CD4-positive, alpha-beta T cell treated with Interleukin-6 at 100 ng/mL for 8 hours (primary cell): Measurements from ENCODE around the gene HOMER3.
A peak's percentile ranks its signal among the peaks of the same experiment; 100 is the strongest.

Source experiments
- DNase-seq: peaks from one replicate; pipeline ENCODE4 v3.0.0-alpha.2; 2020; ENCODE audit warnings: mixed read lengths, low spot score

Gene HOMER3

DNA sequence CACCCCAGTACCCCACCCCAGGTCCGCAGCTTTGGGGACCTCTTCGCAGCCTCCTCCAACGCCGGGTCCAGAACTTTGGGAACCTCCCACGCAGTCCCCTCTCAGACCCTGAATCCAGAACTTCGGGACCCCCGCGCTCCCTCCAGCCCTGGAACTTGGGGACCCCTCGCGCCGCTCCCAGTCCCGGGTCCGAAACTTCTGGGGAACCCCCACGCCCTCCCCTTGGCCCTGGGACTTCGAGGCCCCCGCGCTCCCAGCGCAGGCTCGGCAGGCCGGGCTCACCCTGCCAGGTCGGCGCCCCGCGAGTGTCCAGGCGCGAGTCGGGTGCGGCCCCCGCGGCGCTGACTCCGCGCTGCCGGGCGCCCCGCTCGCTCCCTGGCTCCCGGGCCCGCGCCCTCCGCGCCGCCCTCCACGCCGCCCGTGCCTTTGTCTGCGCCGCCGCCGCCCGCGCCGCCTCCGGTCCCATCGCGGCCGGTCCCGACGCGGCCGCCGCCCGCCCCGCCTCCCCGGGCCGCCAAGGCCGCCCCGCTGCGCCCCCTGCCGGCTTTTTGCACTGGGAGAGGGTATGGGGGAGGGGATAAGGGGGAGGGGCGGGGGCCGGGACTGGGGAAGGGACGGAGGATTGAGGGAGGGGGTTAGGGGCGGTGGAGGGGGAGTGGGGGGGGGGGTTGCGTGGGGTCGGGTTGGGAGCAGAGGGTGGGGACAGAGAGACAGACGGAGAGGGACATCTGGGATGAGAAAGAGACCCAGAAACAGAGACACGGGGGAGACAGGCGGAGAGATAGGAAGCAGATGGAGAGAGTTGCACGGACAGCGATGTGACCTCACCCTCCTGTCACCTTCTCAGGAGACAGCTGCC, at the start of gene HOMER3:
Gene HOMER3 (minus strand): TSS at position 449 of the 859 bp plus-strand sequence. CDS start 2,235 bp downstream, outside the sequence.
- peak; percentile 69 for DNase-seq

DNA sequence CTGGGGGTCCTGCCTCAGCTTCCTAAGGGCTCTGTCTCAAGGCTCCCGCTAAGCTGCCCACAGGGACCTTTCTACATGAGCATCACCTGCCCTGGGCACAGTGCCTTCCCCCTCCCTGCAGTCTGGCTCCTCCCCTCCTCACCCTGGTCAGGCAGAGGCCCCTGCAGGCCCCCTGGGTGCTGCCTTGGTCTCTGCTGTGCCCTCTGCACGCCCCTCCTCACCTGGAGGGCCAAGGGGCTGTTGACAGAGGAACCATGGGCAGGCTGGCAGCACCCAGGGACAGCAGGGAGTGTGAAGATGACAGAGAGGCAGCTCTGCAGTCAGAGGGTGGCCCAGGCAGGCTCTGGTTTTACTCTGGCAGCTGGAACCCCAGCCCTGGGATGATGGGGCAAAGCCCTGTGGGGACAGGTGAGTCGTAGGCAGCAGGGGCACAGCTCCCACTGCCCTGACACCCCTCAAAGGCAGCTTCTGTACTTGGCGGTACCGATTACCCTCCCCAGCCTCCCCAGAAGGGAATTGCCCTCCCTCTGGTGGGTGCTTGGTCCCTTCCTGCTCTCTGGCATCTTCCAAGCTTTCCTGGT, 49.2 kb upstream of the HOMER3 start:
- DNase-seq = no peak

DNA sequence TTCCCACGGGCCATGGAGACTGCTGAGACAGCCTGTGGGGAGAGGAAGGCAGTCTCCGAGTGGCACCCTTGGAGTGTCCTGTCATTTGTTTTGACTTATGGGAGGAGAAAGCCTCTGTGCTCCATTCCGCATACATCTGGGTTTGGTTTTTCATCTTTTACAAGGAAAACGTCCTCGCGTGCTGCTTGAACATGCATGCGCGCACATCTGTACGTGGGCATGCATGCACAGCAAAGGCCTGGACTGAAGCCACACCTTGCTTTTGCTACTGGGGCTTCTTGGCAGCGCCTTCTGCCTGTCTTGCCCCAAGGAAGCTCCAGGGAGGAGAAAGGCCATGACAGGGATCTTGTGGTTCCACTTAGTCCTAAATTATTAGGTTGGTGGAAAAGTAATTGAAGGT, 48.3 kb upstream of the HOMER3 start:
- no peak for DNase-seq

DNA sequence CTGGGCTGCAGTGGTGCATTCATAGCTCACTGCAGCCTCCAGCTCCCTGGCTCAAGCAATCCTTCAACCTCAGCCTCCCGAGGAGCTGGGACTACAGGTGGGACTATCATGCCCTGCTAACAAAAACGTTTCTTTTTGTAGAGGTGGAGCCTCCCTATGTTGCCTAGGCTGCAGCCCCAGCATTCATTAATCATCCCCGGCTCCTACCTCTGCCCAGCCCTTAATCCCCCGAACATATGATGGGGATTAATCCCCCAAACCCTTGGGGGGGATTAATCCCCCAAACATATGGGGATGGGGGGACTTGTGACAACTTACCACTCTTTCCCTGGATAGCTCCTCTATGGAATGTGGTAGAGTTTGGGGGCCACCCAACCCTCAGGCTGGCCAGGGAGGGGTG, 46.4 kb upstream of the HOMER3 start:
- DNase-seq = no peak

DNA sequence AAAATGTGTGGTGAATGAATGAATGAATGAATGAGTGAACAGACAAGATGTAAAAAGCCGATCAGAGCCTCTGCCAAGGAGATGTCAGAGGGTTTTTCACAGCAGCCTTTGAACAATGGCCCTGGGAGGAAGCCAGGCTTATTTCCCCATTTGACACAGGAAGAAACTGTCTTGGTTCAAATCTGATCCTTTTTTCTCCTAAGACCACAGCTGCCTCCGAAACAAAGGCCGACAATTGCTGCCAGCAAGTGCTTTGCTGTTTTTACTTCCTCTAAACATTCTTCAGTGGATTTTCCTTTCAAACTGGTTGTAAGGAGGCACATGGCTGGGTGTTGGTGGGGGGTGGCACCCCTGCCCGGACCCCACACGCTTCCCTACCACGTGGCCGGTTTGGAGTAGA, 44.2 kb upstream of the HOMER3 start:
- DNase-seq = no peak

DNA sequence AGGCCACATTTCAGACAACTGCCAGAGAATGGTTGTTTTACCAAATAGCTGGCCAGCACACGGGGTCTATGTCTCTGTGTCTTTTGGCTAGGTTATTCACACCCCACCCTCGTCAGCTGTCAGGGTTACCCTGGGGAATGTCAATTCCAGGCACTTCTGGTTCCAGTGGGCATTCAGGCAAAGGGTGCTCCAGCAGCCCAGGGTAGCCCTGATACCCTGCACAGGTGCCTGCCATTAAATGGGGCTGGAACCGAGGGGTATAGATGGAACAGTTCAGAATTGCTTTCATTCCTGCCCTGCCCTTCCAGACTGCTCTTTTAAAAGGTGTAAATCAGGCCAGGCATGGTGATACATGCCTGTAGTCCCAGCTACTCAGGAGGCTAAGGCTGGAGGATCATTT, 43.2 kb upstream of the HOMER3 start:
- DNase-seq = no peak

DNA sequence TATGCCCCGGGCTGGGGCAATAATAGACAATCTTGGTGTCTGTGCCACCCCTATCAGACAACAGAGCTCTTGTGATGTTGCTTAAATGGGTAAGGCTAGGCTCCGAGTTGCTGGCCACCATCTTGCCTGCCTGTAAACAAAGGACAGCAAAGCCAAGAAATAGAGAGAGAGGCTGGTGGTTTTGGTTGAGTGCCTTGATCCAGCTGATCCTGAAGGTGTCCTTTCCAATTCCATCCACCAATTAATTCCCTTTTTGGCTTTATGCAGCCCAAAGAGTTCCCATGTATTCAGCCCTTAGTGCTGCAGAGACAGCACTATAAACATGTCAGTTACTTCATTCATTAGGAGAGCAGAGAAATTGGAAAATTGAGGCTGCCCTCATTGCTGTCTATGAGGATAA, 41.7 kb upstream of the HOMER3 start:
- DNase-seq = no peak

DNA sequence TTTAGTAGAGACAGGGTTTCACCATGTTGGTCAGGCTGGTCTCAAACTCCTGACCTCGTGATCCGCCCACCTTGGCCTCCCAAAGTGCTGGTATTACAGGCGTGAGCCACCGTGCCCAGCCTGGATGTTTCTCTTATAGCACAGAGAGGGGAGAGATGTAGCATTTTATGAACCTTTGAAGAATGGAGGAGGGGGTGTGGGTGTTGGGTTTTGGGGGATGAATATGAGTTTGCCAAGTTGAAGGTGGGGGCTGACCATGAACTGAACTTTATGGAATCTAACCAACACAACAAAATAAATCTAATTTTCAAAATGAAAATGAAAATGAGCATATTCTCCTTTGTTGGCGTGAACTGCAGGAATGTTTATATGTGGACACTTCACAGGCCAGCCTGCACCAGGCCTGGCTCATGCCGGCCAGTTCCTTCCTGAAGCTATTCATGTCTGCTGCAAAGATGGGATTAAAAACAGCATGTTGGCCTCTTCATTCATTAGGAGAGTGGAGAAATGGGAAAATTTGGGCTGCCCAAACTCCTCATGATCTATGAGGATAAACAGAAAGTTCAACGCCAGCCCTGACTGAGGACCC, 39.5 kb upstream of the HOMER3 start:
- no peak for DNase-seq

DNA sequence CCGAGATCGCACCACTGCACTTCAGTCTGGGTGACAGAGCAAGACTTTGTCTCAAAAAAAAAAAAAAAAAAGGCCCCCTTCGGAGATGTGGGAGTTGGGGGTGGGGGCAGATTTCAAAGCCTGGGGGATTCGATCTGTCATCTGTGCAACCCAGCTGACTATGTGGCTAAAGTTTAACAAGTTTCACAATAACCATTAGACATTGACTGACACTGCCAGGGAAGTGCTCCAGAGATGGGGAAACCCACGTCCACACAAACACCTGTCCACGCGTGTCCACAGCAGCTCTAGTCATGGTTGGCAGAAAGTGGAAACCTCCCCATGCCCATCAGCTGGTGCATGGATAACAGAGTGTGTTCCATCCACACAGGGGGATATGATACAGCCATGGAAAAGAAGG, 37.6 kb upstream of the HOMER3 start:
- no peak for DNase-seq

DNA sequence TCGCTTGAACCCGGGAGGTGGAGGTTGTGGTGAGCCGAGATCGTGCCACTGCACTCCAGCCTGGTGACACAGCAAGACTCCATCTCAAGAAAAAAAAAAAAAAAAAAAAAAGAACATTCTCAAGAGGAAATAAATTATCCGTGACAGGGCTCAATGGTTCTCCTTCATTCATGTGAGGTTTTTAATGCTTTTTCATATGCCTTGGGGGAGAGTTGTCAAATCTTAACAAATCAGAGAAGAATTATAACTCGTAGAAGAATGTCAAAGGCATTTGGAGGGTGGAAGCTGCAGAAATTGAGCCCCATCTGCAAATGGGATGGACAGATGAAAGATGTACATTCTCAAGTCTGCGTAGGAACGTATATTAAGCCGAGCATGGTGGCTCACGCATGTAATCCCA, 34.9 kb upstream of the HOMER3 start:
- no peak for DNase-seq

DNA sequence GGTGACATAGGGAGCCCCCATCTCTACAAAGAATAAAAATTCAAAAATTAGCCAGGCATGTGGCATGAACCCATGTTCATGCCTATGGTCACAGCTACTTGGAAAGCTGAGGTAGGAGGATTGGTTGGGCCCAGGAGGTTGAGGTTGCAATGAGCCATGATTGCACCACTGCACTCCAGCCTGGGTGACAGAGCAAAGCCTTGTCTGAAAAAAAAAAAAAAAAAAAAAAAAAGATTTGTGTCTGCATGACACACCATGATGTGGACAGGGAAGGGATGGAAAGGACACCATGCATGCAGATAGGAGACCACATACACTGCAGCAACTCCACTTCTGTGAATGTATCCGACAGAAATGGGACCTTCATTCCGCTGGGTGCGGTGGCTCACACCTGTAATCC, 34.0 kb upstream of the HOMER3 start:
- DNase-seq = no peak

DNA sequence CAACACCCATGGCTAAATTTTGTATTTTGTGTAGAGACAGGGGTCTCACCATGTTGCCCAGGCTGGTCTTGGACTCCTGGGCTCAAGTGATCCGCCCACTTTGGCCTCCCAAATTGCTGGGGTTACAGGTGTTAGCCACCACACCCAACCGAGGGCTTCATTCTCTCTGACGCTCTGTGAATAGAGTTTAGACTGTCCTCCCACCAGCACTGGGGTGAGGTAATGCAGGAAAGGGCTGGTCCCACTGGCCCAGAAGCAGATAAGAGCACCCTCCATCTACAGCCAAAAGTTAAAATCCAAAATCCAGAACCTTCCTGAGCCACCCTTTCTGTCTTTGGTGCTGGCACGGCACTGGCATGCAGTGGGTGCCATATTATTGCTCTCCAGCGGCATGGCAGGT, 31.8 kb upstream of the HOMER3 start:
- no peak for DNase-seq

DNA sequence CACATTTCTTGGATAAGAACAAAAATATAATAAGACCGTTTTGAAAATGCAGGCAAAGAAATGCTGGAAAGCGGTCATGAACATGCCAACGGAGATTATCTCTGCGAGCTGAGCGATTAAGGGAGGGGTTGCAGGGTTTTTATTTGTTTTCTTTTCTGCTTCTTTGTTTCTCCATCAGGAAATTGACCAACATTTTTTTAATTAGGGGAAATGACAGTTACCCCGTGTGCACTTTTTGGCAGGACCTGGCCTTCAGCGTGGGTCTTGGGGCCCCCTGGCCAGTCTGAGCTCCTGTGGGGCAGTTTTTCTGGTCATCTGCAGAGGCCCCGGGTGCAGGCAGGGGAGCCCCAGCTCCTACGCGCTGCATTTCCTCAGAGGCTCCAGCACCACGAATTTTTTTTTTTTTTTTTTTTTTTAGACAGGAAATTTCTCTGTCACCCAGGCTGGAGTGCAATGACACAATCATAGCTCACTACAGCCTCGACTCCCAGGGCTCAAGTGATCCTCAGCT, 31.3 kb upstream of the HOMER3 start:
- DNase-seq = no peak

DNA sequence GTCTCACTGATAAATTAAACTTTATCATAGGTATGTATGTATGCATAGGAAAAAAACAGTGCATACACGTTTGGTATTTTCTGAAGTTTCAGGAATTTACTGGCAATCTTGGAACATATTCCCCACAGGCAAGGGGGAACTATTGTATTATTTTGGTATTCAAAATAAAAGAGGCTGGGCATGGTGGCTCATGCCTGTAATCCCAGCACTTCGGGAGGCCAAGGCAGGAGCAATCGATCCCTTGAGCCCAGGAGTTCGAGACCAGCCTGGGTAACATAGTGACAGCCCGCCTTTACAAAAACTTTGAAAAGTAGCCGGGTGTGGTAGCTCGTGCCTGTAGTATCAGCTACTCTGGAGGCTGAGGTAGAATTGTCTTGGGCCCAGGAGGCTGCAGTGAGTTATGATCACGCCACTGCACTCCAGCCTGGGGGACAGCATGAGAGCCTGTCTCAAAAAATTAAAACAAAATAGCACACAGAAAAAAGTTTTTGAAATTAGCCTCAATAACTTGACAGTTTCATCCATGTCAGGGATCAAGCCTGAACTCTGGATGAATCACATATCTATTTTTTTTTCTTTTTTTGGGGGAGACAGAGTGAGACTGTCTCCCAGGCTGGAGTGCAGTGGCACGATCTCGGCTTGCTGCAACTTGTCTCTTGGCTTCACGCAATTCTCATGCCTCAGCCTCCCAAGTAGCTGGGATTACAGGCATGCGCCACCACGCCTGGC, 29.1 kb upstream of the HOMER3 start:
- DNase-seq = no peak

DNA sequence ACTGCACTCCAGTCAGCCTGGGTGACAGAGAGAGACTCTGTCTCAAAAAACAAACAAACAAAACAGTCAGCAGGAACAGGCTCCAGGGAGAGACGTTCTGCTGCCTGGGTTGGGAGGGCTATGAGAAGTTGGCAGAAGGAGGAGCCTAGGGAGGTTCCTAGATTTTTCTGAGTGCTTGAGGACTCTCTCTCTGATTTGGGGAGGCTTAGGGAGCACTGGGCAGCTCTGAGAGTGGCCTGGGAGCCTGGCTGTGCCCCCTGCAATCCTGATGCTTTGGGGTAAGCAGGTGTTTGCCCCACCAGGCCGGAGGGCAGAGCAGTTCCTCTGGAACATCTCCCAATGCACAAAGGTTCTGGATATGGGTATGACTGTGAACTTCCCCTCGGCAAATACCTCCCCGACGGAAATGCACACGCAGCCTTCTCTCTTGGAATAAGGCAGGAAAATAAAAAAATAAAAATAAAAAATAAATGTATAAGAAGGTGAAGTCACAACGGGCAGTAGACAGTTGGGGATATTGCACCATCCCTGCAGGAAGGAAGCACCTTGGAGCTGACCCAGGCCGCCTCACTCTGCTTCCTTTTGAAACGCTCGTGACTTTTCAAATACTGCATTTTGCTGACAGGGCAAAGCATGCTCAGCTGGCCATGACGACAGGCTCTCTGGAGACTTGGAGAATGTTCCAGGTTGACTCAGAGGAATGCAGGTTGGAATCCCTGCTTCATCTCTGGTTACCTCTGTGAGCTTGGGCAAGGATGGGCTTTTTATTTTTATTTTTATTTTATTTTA, 26.5 kb upstream of the HOMER3 start:
- DNase-seq = no peak

DNA sequence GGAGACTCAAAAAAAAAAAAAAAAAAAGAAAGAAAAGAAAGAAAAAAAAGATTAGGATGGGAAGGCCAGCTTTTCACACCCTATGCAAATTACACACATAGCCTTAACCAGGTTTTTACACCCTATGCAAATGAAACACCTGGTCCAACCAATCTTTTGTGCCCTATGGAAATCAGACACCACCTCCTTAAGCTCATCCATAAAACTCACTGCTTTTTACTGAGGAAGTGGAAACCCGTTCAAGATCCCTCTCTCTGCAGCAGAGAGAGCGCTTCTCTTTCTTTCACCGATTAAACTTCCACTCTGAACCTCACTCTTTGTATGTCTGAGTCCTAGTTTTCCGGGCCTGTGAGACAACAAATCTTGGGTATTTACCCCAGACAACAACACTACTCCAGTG, 25.3 kb upstream of the HOMER3 start:
- no peak for DNase-seq

DNA sequence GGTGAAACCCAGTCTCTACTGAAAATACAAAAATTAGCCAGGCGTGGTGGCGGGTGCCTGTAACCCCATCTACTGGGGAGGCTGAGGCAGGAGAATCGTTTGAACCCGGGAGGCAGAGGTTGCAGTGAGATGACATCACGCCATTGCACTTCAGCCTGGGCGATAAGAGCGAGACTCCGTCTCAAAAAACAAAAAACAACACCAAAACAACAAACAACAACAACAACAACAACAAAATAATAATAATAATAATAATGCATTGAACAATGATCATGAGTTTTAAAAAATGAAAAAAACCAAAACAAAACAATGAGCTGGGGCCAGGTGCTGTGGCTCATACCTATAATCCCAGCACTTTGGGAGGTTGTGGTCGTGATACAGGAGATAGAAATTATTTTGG, 23.1 kb upstream of the HOMER3 start:
- no peak for DNase-seq

DNA sequence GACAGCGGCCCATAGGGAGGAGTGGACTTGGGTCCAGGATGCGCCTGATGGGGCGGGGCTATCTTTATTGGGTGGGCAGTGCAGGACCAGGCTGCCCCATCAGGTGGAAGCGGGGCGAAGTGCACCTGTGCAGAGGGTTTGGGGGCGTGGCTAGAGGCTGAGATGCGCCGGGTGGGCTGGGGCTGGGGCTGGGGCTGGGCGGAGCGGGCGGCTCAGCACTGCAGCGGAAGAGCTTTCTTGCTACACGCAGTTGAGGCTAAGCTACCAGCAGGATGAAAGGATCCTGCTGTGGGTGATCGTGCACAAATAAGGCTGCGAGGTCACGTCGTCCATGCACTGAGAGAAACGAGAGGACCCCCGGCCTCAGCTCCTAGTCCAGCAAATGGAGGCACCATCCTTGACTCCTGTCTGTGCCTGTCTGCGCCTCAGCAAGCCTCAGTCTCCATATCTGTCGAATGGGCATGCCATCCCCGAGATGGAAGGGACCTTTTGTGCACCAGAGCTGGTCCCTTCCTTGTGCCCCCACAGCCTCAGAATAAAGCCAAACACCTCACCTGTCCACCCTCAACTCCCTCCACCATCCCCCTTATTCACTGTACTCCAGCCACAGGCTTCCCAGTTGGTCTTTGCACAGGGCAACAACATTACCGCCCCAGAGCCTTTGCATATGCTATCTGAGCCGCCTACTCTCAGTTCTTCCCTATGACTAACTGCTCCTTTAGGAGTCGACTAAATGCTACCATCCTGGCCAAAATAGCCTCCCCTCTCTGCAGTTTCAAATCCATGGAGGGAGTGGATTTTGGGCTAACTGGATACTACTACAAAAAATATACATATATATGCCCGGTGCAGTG, 21.0 kb upstream of the HOMER3 start:
- no peak for DNase-seq

DNA sequence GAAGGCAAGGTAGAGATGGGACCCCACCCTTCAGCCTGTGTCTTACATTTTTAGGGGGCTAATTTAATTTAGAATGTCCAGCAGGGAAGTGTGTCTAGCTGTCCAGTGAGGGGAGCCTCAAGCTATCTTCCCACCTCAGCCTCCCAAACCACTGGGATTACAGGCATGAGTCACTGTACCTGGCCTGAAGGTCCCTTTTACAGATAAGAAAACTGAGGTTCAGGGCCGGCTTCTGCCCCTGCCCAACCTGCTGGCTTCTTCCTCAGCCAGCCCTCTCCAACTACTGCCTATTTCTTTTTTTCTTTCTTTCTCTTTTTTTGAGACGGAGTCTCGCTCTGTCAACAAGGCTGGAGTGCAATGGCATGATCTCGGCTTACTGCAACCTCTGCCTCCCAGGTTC, 19.4 kb upstream of the HOMER3 start:
- no peak for DNase-seq

DNA sequence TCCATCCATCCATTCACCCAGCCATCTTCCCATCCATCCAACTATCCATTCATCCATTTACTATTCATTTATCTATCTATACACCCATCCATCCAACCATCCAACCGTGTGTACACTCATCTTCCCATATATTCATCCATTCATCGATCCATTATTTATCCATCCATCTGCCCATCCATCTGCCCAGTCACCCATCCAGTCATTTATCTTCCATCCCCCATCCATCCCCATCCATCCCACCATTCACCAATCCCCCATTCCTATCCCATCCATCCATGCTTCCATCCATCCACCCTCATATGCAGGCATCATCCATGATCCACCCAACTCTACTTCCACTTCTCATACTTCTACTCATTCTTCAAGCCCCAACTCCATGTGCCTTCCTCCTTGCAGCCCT, 14.0 kb upstream of the HOMER3 start:
- no peak for DNase-seq

DNA sequence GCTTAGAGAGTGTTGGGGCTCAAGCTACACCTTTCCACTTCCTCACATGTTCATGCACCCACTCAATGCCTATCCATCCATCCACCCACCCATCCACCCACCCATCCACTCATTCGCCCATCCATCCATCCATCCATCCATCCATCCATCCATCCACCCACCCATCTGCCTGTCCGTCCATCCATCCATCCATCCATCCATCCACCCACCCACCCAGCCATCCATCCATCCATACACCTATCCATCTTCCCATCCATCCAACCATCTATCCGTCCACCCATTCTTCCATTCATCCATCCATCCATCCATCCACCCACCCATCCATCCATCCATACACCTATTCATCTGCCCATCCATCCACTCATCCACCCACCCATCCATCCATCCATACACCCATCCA, 13.1 kb upstream of the HOMER3 start:
- DNase-seq = no peak
